CD14-positive monocyte (primary cell): ENCODE measurements around the gene CALML5. TPM values are rescaled to one million over a fixed set of nuclear protein-coding genes. Genes with fewer than 3 reads are reported as not detected.
A peak's percentile ranks its signal among the peaks of the same experiment; 100 is the strongest.

Experiments
- DNase-seq, 3 donors: peaks; one replicate each; pipeline ENCODE4 v3.0.0-alpha.2; 2011 to 2022
- H2AFZ ChIP-seq: 2 replicates; pipeline ENCODE4 v1.6.0; 2012; ENCODE audit warnings: mild to moderate bottlenecking, low read depth, low read length, inconsistent platforms; ENCODE audit not compliant: insufficient read depth, poor library complexity, severe bottlenecking
- H3K27ac ChIP-seq, 2 donors: 1 replicate in 1 of 2; 2 replicates in 1 of 2; pipeline ENCODE4 v1.5.1; 2012 to 2013; ENCODE audit warnings: low read length in 2 of 2, control low read depth in 1 of 2, inconsistent platforms in 1 of 2, low read depth in 1 of 2, mild to moderate bottlenecking in 1 of 2
- H3K27me3 ChIP-seq, 2 donors: one replicate each; pipeline versions ENCODE4 v1.6.0 to v1.6.1; 2011 to 2013; ENCODE audit warnings: low read length in 2 of 2; ENCODE audit not compliant: control insufficient read depth in 2 of 2, insufficient read depth in 2 of 2
- H3K36me3 ChIP-seq, 2 donors: replicated peaks in 1 of 2; 1 replicate in 1 of 2; 2 replicates in 1 of 2; pipeline versions ENCODE4 v1.5.1 to v1.6.1; 2012 to 2013; ENCODE audit warnings: low read length in 2 of 2, control low read depth in 1 of 2, inconsistent platforms in 1 of 2, mild to moderate bottlenecking in 1 of 2; ENCODE audit not compliant: insufficient read depth in 2 of 2, control insufficient read depth in 1 of 2
- H3K4me1 ChIP-seq, 2 donors: 1 replicate in 1 of 2; 2 replicates in 1 of 2; pipeline versions ENCODE4 v1.5.1 to v1.6.1; 2012 to 2013; ENCODE audit warnings: low read length in 2 of 2, control low read depth in 1 of 2, inconsistent platforms in 1 of 2, mild to moderate bottlenecking in 1 of 2, moderate library complexity in 1 of 2; ENCODE audit not compliant: insufficient read depth in 2 of 2, control insufficient read depth in 1 of 2
- H3K4me2 ChIP-seq: replicated peaks from 2 replicates; pipeline ENCODE3; 2012; ENCODE audit warnings: low read length, moderate library complexity, mild to moderate bottlenecking; ENCODE audit not compliant: poor library complexity, severe bottlenecking; ENCODE audit errors: extremely low read depth
- H3K4me3 ChIP-seq, 3 experiments: fragments of 200-600 bp in 1 of 3; sonication (generic) in 1 of 3; replicated peaks in 1 of 3; 1 replicate in 2 of 3; 2 replicates in 1 of 3; pipeline ENCODE4 v1.5.1; 2011 to 2013; ENCODE audit warnings: low read length in 3 of 3, mild to moderate bottlenecking in 3 of 3, control low read depth in 2 of 3, low read depth in 2 of 3, inconsistent platforms in 1 of 3, moderate library complexity in 1 of 3
- H3K79me2 ChIP-seq: 2 replicates; pipeline ENCODE4 v1.6.0; 2012; ENCODE audit warnings: mild to moderate bottlenecking, control low read depth, inconsistent platforms, low read length, moderate library complexity; ENCODE audit not compliant: insufficient read depth
- H3K9ac ChIP-seq: 2 replicates; pipeline ENCODE4 v1.6.0; 2017; ENCODE audit warnings: low read length, mild to moderate bottlenecking; ENCODE audit not compliant: insufficient read depth, poor library complexity, severe bottlenecking
- H3K9me3 ChIP-seq, 2 donors: replicated peaks in 1 of 2; 1 replicate in 1 of 2; 2 replicates in 1 of 2; pipeline versions ENCODE4 v1.5.1 to v1.6.1; 2012 to 2013; ENCODE audit warnings: low read length in 2 of 2, control low read depth in 1 of 2; ENCODE audit not compliant: control insufficient read depth in 1 of 2, insufficient read depth in 1 of 2
- H4K20me1 ChIP-seq: 2 replicates; pipeline ENCODE4 v1.6.0; 2012; ENCODE audit warnings: mild to moderate bottlenecking, low read length, control low read depth, moderate library complexity; ENCODE audit not compliant: insufficient read depth
- H3K27ac Mint-ChIP-seq, 7 donors: one replicate each; pipeline ENCODE4 v1.8.0; 2020; ENCODE audit warnings: mild to moderate bottlenecking in 7 of 7, mixed read lengths in 7 of 7, moderate library complexity in 6 of 7, inconsistent platforms in 2 of 7
- H3K27me3 Mint-ChIP-seq, 3 donors: one replicate each; pipeline ENCODE4 v1.8.0; 2021 to 2022; ENCODE audit warnings: low read depth in 3 of 3, mild to moderate bottlenecking in 3 of 3, mixed read lengths in 3 of 3, moderate library complexity in 3 of 3, inconsistent platforms in 1 of 3
- H3K36me3 Mint-ChIP-seq, 2 donors: one replicate each; pipeline ENCODE4 v1.8.0; 2020; ENCODE audit warnings: mixed read lengths in 2 of 2, inconsistent platforms in 1 of 2, mild to moderate bottlenecking in 1 of 2
- H3K4me1 Mint-ChIP-seq: one replicate; pipeline ENCODE4 v1.8.0; 2020; ENCODE audit warnings: mild to moderate bottlenecking, mixed read lengths
- H3K4me3 Mint-ChIP-seq, 2 donors: one replicate each; pipeline ENCODE4 v1.8.0; 2020; ENCODE audit warnings: mild to moderate bottlenecking in 2 of 2, mixed read lengths in 2 of 2, moderate library complexity in 1 of 2
- H3K9me3 Mint-ChIP-seq, 7 donors: one replicate each; pipeline ENCODE4 v1.8.0; 2020 to 2022; ENCODE audit warnings: mixed read lengths in 7 of 7, mild to moderate bottlenecking in 6 of 7, moderate library complexity in 6 of 7, inconsistent platforms in 2 of 7
- CTCF ChIP-seq: fragments of 200-600 bp; IDR thresholded peaks from one replicate; pipeline ENCODE4 v1.8.0; 2022; ENCODE audit warnings: antibody characterized with exemption, mild to moderate bottlenecking
- WGBS: methylation state at CpG from one replicate; pipeline ENCODE4 v1.1.5; 2013; ENCODE audit warnings: missing lambda C conversion rate; ENCODE audit not compliant: insufficient coverage; 5-methylcytosine and 5-hydroxymethylcytosine counted together
- intact Hi-C, 2 donors: fragments of 100-400 bp; cut with micrococcal nuclease; formaldehyde crosslinking; loops; one replicate each; pipeline versions ENCODE4 v1.15.0 to v1.15.1; 2023
- polyA plus RNA-seq, 3 donors: library from polyadenylated mRNA; depleted of rRNA in 1 of 3; unstranded in 2 of 3; stranded (reverse) in 1 of 3; fragments of 300-500 nt in 2 of 3; fragments of >200 nt in 1 of 3; fragmentation: Illumina TruSeq in 2 of 3; gene quantifications; 1 replicate in 2 of 3; 2 replicates in 1 of 3; pipeline ENCODE4 v1.2.3, GENCODE V29; 2012 to 2021

CALML5 gene
- polyA plus RNA-seq, 3 donors = not detected

GRCh38 chr10:5450605-5451384, 48.6 kb downstream of the CALML5 start:
- Histone ChIP-seq H3K27ac (no peak overlapping the region), H3K9me3 (no peaks in the 10 kb centered on the region), H4K20me1 (no peaks in the 10 kb centered on the region), H3K36me3 (peaks cover 27 to 36% of the 10 kb centered on the region in 2 donors), H3K4me1 (peaks cover 6 to 13% of the 10 kb centered on the region in 2 donors), H3K4me2 (no peak overlapping the region), H3K9ac (no peak overlapping the region), H3K4me3 (no peak overlapping the region), H3K27me3 (no peaks in the 10 kb centered on the region), H3K79me2 (peaks cover 4% of the 10 kb centered on the region), H2AFZ (no peak overlapping the region)
- no peak for DNase-seq
- peaks cover 19% of the 10 kb centered on the region for H3K4me1 Mint-ChIP-seq
- no peaks in the 10 kb centered on the region for H3K9me3 Mint-ChIP-seq
- H3K36me3 Mint-ChIP-seq = peaks cover 35% of the 10 kb centered on the region in 2 donors
- H3K27ac Mint-ChIP-seq = no peak overlapping the region
- intact Hi-C loops = no loop called here
- TF ChIP-seq CTCF = no peak
- WGBS = no CpG with 5 or more reads among the region's 4 CpGs
- no peak overlapping the region for H3K4me3 Mint-ChIP-seq
- H3K27me3 Mint-ChIP-seq = peaks cover 0 to 3% (median 0%) of the 10 kb centered on the region in 3 donors

- no peak for TF ChIP-seq CTCF
- Histone ChIP-seq H3K27ac (peak overlapping the region; percentile 40 to 56), H3K4me1 (peaks cover 6 to 13% of the 10 kb centered on the region in 2 donors), H2AFZ (peak overlapping the region; percentile 65), H3K4me3 (peak overlapping the region; percentile 28 to 66 (median 57)), H3K9me3 (no peaks in the 10 kb centered on the region), H4K20me1 (no peaks in the 10 kb centered on the region), H3K4me2 (peak overlapping the region; percentile 60), H3K9ac (no peak overlapping the region), H3K79me2 (peaks cover 4% of the 10 kb centered on the region), H3K36me3 (peaks cover 23 to 26% of the 10 kb centered on the region in 2 donors), H3K27me3 (no peaks in the 10 kb centered on the region)
- Mint-ChIP-seq H3K36me3 (peaks cover 27 to 28% of the 10 kb centered on the region in 2 donors), H3K4me3 (peak overlapping the region; percentile 78 to 95), H3K27me3 (peaks cover 0 to 3% (median 0%) of the 10 kb centered on the region in 3 donors), H3K4me1 (peaks cover 19% of the 10 kb centered on the region), H3K27ac (peak overlapping the region; percentile 67 to 94 (median 80)), H3K9me3 (no peaks in the 10 kb centered on the region)
- DNase-seq = peak; percentile 21 to 67 (median 57)
- intact Hi-C loops = no loop called here
- WGBS = 67% methylated on average over 1 of the region's 8 CpGs
These were observed 49.5 kb downstream of the CALML5 start for GRCh38 chr10:5449823-5450222.
